Stimulated activated CD4-positive, alpha-beta T cell treated with anti-CD3 and anti-CD28 coated beads, Interleukin-1b, Interleukin-23, amount 100 ng/mL, for 24 hours (primary cell): Measurements from ENCODE around the gene CDC42SE1.

Source experiments
- DNase-seq, 4 experiments: peaks; one replicate each; pipeline ENCODE4 v3.0.0-alpha.2; 2020; ENCODE audit warnings: low read depth in 4 of 4, low spot score in 1 of 4

The CDC42SE1 gene

DNA sequence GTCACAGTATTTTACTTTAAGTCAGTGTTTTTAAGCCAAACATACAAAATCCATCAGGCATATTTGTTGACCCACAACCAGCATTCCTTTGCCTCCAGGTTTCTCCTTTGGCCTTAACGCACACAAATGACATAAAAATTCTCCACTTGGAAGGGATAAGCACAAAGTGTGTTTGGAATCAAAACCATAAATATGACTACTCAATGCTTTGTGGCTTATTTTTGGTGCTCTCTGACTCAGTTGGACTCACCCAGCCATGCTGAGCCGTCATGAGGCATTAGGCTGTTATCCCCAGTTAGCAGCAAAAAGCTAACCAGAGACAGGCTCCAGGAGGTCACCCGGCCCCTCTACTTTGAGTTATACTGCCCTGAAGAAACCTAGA, 50.2 kb downstream of the CDC42SE1 start:
- DNase-seq, result no peak

DNA sequence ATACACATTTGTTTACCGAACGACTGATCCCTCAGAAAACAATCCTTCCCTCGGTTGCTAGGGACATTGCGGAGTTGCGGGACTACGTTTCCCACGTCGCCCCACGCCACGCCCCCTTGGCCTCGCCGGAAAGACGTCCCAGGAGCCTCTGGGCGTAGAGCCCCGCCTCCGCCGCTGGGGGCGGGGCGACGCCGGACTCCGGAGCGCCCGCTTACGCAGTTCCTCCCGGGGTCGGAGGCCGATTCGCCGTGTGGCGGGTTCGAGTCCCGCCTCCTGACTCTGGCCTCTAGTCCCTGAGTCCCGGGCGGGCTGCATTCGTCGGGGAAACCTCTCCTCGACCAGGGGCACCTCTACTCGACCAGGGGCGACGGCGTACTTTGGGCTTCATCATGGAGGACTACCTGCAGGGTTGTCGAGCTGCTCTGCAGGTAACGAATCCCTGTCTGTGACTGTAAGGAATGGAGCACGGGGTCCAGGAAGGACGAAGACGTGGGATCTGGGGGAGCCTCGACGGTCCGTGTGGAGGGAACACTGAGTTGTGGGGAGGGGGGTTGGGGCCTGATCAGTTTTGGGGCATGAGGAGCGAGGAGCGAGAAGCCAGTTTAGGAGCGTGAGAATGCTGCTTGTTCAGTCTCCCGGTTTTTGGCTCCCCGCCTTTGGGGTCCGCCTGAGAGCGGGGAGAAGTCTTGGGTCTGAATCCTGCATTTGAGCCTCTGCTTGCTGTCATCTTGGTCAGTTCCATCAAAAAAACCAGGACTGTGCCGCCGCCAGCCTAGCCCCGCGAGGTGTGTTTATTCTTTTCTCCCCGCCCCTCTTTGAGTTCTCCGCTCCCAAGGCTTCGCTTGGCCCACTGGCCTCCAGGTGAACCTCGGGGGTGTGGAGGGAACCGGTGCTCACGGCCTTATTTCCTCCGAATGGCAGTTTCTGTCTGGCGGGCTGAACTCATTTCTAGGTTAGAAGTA, 50.9 kb downstream of the CDC42SE1 start, which contains the start of gene PRUNE1:
Gene PRUNE1, plus strand, starts transcription at position 206 of the 962 bp plus-strand sequence. Its CDS starts 184 bp downstream, at position 390.
- DNase-seq, result peak; percentile 93 to 98 (median 94)

DNA sequence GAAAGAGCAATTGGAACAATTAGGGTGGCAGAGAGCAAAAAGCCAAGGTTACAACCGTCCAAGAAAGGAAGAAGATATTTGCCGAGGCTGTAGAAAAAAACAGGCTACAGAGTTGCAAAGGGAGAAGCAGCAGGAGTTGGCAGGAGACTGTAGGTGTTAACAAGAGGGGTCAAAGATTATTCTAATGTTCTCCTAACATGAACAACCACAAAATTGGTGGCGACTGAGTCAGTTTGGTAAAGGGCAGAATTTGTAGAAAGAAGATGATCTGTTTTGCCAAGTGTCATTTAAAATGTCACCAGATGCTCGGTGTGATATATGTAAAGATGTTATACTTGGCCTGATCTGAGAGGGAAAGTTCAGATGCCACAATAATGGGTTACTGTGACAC, 51.6 kb downstream of the CDC42SE1 start:
- DNase-seq, result no peak

DNA sequence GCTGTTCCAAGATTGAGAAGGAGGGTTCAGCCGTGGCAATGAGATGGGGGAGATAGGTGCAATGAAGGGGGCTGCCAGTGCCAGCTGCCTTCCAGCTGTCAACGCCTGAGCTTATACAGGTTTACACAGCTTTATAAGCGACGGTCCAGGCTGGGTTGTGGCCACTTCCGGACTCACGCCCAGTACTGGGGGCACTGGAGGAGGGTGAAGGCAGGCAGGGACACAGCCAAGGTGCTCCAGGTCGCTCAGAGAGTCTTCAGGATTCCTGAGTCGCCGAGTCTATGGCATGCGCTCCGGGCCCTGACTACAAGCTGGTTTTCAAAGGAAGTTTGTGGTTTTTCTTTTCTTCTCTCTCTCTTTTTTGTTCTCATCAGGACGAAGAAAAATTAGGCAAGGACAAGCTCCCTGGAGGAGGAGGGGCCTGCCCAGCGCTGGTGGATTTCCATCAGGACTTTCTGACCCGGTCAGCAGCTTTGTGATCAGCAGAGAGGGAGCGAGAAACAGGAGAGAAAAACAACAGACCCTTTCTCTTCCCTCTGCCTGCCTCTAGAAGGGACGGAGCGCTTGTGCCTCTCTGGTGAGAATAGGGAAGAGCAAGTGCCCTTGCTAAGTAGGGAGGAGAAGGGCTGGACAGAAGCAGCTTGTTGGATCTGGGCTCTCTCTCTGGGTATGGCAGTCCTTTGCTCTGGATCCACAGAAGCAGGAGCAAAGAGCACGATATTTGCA, 52.9 kb downstream of the CDC42SE1 start, which contains the start of gene MINDY1:
Gene MINDY1, minus strand, starts transcription at position 576 of the 726 bp plus-strand sequence. CDS start 4,285 bp downstream, outside the sequence.
- peak in 1 of 4 experiments; percentile 29 for DNase-seq

DNA sequence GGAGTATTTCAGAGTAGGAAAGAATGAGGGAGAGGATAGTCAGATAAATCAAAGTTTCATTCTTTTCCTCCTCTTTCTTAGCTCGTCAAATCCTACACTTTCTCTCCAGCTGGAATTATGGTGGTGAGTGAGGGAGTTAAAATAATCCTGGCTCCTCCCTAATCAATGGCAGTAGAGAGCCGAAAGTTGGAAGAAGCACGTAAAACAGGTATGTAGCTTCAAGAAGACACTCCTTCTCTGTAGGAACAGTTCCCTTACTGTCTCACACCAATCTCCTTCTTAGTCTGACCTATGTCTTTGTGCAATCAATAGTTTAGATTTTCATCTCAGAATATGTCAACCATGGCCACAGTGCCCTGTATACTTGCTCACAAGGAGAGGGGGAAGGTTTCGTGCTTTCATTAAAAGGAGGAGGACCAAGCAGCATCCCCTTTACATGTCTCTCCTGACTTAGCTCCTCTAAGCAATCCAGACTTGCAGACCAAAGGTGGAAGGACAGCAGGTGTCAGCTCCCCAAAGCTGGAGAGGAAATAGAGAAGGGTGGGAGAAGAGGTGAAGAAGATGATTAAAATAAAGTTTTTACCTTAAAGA, 53.6 kb downstream of the CDC42SE1 start:
- DNase-seq, result no peak

DNA sequence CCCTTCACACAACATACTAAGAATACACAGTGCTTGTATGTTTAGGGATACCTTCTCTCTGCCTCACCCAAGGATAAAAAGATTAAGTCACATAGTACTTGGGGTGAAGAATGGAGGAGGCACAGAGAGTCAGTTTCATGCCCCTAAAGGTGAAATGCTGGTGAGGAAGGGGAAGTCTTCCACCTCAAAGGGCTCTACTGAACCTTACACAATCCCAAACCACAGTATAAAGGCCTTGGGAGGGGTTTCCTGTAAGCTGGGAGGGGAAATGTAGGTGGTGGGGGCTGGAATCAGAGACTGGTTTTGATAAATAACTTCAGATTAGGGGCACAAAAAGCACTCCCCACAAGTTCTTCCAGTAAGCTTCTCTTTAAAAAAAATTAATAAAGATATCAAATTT, 56.2 kb downstream of the CDC42SE1 start:
- no peak for DNase-seq

DNA sequence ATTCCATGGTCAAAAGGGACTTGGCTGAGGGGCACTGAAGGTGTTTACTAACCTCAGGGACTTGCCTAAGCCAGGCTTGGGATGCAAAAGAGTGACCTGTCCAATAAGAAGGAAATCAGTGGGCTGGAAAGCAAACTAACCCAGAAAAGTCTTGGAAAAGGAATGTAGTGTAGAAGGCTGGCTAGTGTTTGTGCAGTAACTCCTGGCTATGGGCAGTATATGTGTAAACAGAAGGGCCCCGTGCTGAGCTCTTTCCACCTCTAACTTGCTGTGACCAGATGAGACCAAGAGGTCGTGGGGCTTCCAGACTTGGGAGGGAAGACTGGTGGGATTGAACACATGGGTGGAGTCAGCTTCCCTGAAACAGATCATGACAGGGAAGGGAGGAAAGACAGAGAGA, 56.8 kb downstream of the CDC42SE1 start:
- DNase-seq, result no peak

DNA sequence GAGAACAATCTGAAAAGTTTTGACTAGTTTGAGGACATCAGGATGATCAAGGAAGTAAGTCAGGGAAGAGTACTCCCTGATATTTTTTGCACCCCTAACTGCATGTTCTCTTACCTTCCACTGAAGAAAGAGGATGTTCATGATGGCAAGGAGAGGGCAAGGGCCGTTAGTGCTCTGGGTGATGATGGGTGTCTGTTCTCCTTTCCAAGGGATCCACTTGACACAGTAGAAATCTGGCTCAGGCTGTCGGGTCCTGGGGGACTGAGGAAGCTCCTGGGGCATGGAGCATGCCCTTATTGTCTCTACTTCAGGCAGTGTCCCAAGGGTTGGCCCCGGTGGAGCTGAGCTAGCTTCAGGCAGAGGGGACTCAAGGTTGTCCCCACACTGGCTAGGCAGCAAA, 57.4 kb downstream of the CDC42SE1 start:
- DNase-seq, result no peak

DNA sequence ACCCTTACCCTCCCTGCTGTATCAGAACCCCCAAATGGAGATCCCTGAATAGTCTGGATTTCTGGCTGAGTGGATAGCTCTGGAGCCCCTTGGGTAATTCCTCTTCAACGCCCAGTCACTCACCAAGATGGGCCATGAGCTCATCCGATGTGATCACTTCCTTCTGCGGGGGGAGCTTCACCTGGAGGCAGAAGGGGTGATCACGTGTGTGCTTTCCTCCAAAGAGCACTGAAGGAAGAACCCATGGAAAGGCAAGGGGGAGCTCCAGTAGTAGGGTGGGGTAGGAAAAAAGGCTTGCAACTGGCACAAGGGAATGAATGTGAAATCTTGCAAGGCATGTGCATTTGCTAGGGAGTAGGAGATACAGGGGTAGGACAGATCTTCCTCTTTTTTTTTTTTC, 57.8 kb downstream of the CDC42SE1 start:
- no peak for DNase-seq
